Lung (tissue), 12 donors: ENCODE measurements around the gene RINL. TPM values are rescaled to one million over a fixed set of nuclear protein-coding genes. Genes with fewer than 3 reads are reported as not detected.

Experiments
- ATAC-seq: fragments of 200-7000 bp; cut with Tn5 transposase; one replicate; pipeline ENCODE4 v1.9.1; 2020; ENCODE audit warnings: moderate number of reproducible peaks; ENCODE audit not compliant: insufficient read depth, low FRiP score
- DNase-seq, 3 donors: peaks; one replicate each; pipeline ENCODE4 v3.0.0-alpha.2; 2013 to 2017
- H3K27ac ChIP-seq, 2 donors: one replicate each; pipeline ENCODE4 v1.5.1; 2013; ENCODE audit warnings: mild to moderate bottlenecking in 2 of 2, moderate library complexity in 2 of 2, control low read depth in 1 of 2, inconsistent platforms in 1 of 2, low read depth in 1 of 2, low read length in 1 of 2
- H3K27me3 ChIP-seq, 3 donors: one replicate each; pipeline ENCODE4 v1.5.1; 2013; ENCODE audit warnings: low read length in 2 of 3; ENCODE audit not compliant: control insufficient read depth in 3 of 3, insufficient read depth in 3 of 3
- H3K36me3 ChIP-seq, 4 donors: one replicate each; pipeline ENCODE4 v1.5.1; 2013; ENCODE audit warnings: low read length in 4 of 4, mild to moderate bottlenecking in 1 of 4, moderate library complexity in 1 of 4; ENCODE audit not compliant: control insufficient read depth in 4 of 4, insufficient read depth in 4 of 4
- H3K4me1 ChIP-seq, 5 donors: one replicate each; pipeline ENCODE4 v1.5.1; 2013; ENCODE audit warnings: low read length in 5 of 5, mild to moderate bottlenecking in 2 of 5, moderate library complexity in 1 of 5; ENCODE audit not compliant: control insufficient read depth in 5 of 5, insufficient read depth in 5 of 5
- H3K4me3 ChIP-seq: one replicate; pipeline ENCODE4 v1.5.1; 2013; ENCODE audit warnings: mild to moderate bottlenecking, control low read depth, moderate library complexity
- H3K9ac ChIP-seq, 2 donors: one replicate each; pipeline ENCODE4 v1.5.1; 2013; ENCODE audit warnings: low read length in 2 of 2, control low read depth in 1 of 2; ENCODE audit not compliant: insufficient read depth in 1 of 2
- H3K9me3 ChIP-seq, 4 donors: one replicate each; pipeline ENCODE4 v1.5.1; 2013; ENCODE audit warnings: low read length in 3 of 4, mild to moderate bottlenecking in 1 of 4, moderate library complexity in 1 of 4; ENCODE audit not compliant: control insufficient read depth in 4 of 4, insufficient read depth in 3 of 4
- CTCF ChIP-seq: IDR thresholded peaks from 2 replicates; pipeline ENCODE4 v1.5.1; 2012; ENCODE audit warnings: mild to moderate bottlenecking; ENCODE audit errors: control extremely low read depth, extremely low read depth
- WGBS, 2 donors: extraction: QIAGEN DNeasy Blood & Tissue Kit; methylation state at CpG; one replicate each; pipeline ENCODE4 v1.1.7; 2013; 5-methylcytosine and 5-hydroxymethylcytosine counted together
- polyA plus RNA-seq, 2 donors: library from polyadenylated mRNA; stranded (reverse); fragments of 200-250 nt; gene quantifications; one replicate each; pipeline ENCODE4 v1.2.1, GENCODE V29; 2013
- total RNA-seq, 2 donors: library from RNA; depleted of rRNA in 1 of 2; stranded (reverse); fragments of >200 nt in 1 of 2; gene quantifications; one replicate each; pipeline ENCODE4 v1.2.1, GENCODE V29; 2014 to 2021
- donor health status: control.
- donor health status: control.
- donor health status: Bipolar disorder and iron deficiency.
- donor health status: healthy.
- donor health status: DM: yes; HTN: yes; CAD: no.

The RINL gene
- total and polyA plus RNA-seq, 4 donors: 7.0 to 24.0 (median 15.4) TPM

GRCh38 chr19:38918526-38918925 is 40.5 kb upstream of the RINL start:
- Histone ChIP-seq H3K4me3 (no peak overlapping the region), H3K4me1 (no peaks in the 10 kb centered on the region), H3K27ac (no peak overlapping the region), H3K36me3 (peaks cover 0 to 7% (median 5%) of the 10 kb centered on the region in 4 donors), H3K9me3 (no peaks in the 10 kb centered on the region), H3K27me3 (no peaks in the 10 kb centered on the region), H3K9ac (no peak overlapping the region)
- ATAC-seq (no peak), DNase-seq (no peak)
- no peak for TF ChIP-seq CTCF
- 92 to 94% methylated on average over 10 of the region's 10 CpGs for WGBS, 2 donors

- H3K4me3 ChIP-seq: no peak overlapping the region
- no peaks in the 10 kb centered on the region for H3K9me3 ChIP-seq
- no peaks in the 10 kb centered on the region for H3K27me3 ChIP-seq
- no peaks in the 10 kb centered on the region for H3K4me1 ChIP-seq
- DNase-seq (no peak), ATAC-seq (no peak)
- no peak overlapping the region for H3K9ac ChIP-seq
- 82 to 90% methylated on average over 13 of the region's 13 CpGs for WGBS, 2 donors
- H3K36me3 ChIP-seq: peaks cover 0 to 7% (median 5%) of the 10 kb centered on the region in 4 donors
- no peak overlapping the region for H3K27ac ChIP-seq
- TF ChIP-seq CTCF: no peak
Measured at GRCh38 chr19:38917921-38918491, 39.9 kb upstream of the RINL start.

- ATAC-seq: no peak
- no peak for DNase-seq
Measured at GRCh38 chr19:38917516-38917915, 39.4 kb upstream of the RINL start.

More at GRCh38 chr19:38917516-38917915, 39.4 kb upstream of the RINL start:
- Histone ChIP-seq H3K27ac (no peak overlapping the region), H3K9me3 (no peaks in the 10 kb centered on the region), H3K4me1 (no peaks in the 10 kb centered on the region), H3K27me3 (no peaks in the 10 kb centered on the region), H3K36me3 (peaks cover 0 to 7% (median 5%) of the 10 kb centered on the region in 4 donors), H3K4me3 (no peak overlapping the region), H3K9ac (no peak overlapping the region)
- no peak for TF ChIP-seq CTCF
- 77 to 84% methylated on average over 9 of the region's 9 CpGs for WGBS, 2 donors
